A673 (cell line): Measurements from ENCODE around the gene LMF1.

ENCODE experiments used
- CTCF ChIP-seq: fragments of 300-800, 200-600 bp; sonication (generic); conservative IDR thresholded peaks from 2 replicates; pipeline ENCODE4 v1.5.1; 2017; ENCODE audit warnings: low read depth, mild to moderate bottlenecking, antibody characterized with exemption, low read length, moderate library complexity, mixed read lengths
- EZH2 ChIP-seq: fragments of 200-600 bp; sonication (generic); IDR thresholded peaks from 2 replicates; pipeline ENCODE4 v1.6.1; 2017; ENCODE audit warnings: borderline replicate concordance, low read depth, mild to moderate bottlenecking, mixed read lengths, antibody characterized with exemption, low read length; ENCODE audit not compliant: poor library complexity, severe bottlenecking

- TF ChIP-seq CTCF = no peak
- no peak for TF ChIP-seq EZH2
Observed at GRCh38 chr16:976389-976931, 5.7 kb upstream of the LMF1 start.
